Adipose tissue (tissue), 3 donors: Measurements from ENCODE around the gene HDAC5. TPM values are rescaled to one million over a fixed set of nuclear protein-coding genes. Genes with fewer than 3 reads are reported as not detected.
"Not testable (repeated sequence)": the region's sequence is repeated elsewhere in the genome, so short reads cannot be mapped to it uniquely, and the experiment has no call there.

Source experiments
- H3K27ac ChIP-seq: one replicate; pipeline ENCODE4 v1.5.1; 2013; ENCODE audit warnings: low read depth, low read length
- WGBS, 3 donors: extraction: QIAGEN DNeasy Blood & Tissue Kit; methylation state at CpG; one replicate each; pipeline ENCODE4 v1.1.7; 2013; 5-methylcytosine and 5-hydroxymethylcytosine counted together
- polyA plus RNA-seq, 3 donors: library from polyadenylated mRNA; stranded (reverse); fragments of 200-250 nt; gene quantifications; one replicate each; pipeline ENCODE4 v1.2.3, GENCODE V29; 2013
- donor health status: healthy with polysubstance abuse.
- donor health status: Bipolar disorder and iron deficiency.
- donor health status: healthy.

Gene HDAC5
- 10 to 100 TPM; 19.3 to 37.6 (median 34.1) TPM for polyA plus RNA-seq

GRCh38 chr17:44123356-44124117, at the start of gene HDAC5:
Gene HDAC5 (minus strand): TSS chr17:44123641. CDS start chr17:44117515, 6,126 bp downstream.
- H3K27ac ChIP-seq, result peak within 1 kb of the TSS; percentile 56

GRCh38 chr17:44171931-44172455, 48.6 kb upstream of the HDAC5 start:
- no peak overlapping the region for H3K27ac ChIP-seq
- 76 to 82% (median 80%) methylated on average over 17 of the region's 17 CpGs for WGBS, 3 donors

More at GRCh38 chr17:44123356-44124117, at the start of gene HDAC5:
- 0 to 1% (median 1%) methylated on average over 56 to 77 of the region's 78 CpGs for WGBS, 3 donors

DNA sequence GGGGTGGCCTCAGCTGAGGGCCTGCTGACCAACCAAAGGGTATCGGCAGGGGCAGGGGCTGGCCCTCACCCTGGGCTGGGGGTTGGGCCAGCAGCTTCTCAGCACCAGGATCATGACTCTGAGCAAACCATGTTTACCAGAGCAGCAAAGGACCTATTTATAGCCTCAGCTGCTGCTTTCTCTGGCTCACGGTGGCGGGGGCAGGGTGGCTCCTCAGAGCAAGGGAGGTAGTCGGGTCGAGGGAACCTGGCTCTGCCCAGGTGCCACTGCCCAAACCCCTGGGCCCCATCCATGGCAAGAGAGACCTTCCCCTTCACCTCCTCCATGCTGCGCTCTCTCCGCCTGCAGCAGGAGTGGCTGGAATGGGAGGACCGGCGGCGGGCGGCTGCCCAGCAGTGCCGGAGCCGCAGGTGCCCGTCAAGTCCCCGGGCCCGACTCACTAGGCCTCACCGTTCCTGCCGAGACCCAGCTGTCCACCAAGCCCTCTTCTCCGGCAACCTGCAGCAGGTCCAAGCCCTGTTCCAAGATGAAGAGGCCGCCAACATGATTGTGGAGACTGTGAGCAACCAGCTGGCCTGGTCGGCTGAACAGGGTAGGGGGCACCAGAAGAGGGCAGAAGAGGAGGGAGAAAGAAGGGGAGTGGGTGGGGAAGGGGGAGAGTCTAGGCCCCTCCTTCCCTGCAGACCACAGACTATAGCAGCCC, 47.2 kb upstream of the HDAC5 start, which contains the start of gene ASB16:
ASB16 (plus strand) TSS at position 206 of the 703 bp plus-strand sequence; CDS start at position 292, 86 bp downstream.
- 14 to 45% (median 31%) methylated on average over 19 to 21 of the region's 21 CpGs for WGBS, 3 donors
- no peak within 1 kb of the TSS for H3K27ac ChIP-seq

DNA sequence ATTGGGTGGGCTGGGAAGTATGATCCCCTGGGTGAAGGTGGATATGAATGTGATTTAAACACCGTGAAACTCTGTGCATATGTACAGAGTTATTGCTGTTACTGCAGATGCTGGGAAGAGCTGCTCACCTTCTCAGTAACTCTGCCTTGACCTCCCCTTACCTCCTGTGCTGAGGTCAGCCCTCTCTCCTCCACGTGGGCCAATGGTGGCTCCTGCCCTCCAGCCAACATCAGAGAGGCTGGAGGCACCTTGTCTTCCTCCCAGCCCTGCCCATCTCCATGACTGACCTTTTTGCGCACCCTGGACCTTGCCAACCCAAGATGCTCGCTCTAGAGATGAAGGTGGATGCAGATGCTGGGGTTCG, 46.7 kb upstream of the HDAC5 start:
- WGBS, 3 donors, result 44 to 66% (median 59%) methylated on average over 5 of the region's 5 CpGs
- H3K27ac ChIP-seq, result no peak overlapping the region

- WGBS, 3 donors, result 81 to 88% (median 85%) methylated on average over 7 of the region's 7 CpGs
- no peak overlapping the region for H3K27ac ChIP-seq
Measured at GRCh38 chr17:44167181-44167861, 43.9 kb upstream of the HDAC5 start.

GRCh38 chr17:44164476-44164875, 41.0 kb upstream of the HDAC5 start:
- 89 to 93% (median 93%) methylated on average over 1 of the region's 1 CpG for WGBS, 3 donors
- no peak overlapping the region for H3K27ac ChIP-seq

GRCh38 chr17:44159519-44160210, 36.2 kb upstream of the HDAC5 start:
- H3K27ac ChIP-seq, result no peak overlapping the region
- 84 to 92% (median 89%) methylated on average over 15 of the region's 15 CpGs for WGBS, 3 donors

GRCh38 chr17:44155488-44155887, 32.0 kb upstream of the HDAC5 start:
- WGBS, 3 donors, result 83 to 96% (median 83%) methylated on average over 2 of the region's 2 CpGs
- no peak overlapping the region for H3K27ac ChIP-seq

DNA sequence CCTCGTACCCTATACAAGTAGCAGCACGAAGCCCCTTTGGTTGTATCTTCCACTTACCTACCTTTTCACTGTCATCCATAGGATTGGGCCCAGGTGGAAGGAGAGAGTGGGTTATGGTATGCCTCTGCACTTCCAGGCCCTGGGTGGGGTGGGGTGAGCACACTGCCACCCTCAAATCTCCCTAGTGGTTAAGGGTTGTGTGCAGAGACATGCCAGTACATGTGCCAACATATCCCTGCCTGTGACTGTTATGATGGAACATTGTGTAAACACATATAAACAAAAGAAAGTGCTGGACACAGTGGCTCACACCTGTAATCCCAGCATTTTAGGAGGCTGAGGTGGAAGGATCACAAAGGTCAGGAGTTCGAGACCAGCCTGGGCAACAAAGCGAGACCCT, 29.4 kb upstream of the HDAC5 start:
- WGBS, 3 donors, result 97 to 99% (median 98%) methylated on average over 4 of the region's 4 CpGs
- H3K27ac ChIP-seq, result no peak overlapping the region

- 90 to 97% (median 94%) methylated on average over 4 of the region's 4 CpGs for WGBS, 3 donors
Measured at GRCh38 chr17:44149750-44150329, 26.4 kb upstream of the HDAC5 start.

DNA sequence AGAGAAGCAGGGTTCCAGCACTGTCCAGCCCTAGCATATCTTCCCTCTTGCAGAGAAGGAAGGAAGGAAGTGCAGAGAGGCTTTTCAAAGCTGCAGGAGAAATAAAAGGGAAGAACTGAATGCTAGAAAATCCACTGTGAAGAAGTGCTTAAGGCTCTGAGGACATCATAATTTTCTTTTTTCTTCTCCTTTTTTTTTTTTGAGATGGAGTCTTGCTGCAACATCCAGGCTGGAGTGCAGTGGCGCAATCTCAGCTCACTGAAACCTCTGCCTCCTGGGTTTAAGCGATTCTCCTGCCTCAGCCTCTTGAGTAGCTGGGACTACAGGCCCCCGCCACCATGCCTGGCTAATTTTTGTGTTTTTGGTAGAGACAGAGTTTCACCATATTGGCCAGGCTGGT, 25.6 kb upstream of the HDAC5 start:
- H3K27ac ChIP-seq, result not testable (repeated sequence)
- WGBS, 3 donors, result 64 to 96% (median 66%) methylated on average over 3 of the region's 3 CpGs

More at GRCh38 chr17:44149750-44150329, 26.4 kb upstream of the HDAC5 start:
- no peak overlapping the region for H3K27ac ChIP-seq

DNA sequence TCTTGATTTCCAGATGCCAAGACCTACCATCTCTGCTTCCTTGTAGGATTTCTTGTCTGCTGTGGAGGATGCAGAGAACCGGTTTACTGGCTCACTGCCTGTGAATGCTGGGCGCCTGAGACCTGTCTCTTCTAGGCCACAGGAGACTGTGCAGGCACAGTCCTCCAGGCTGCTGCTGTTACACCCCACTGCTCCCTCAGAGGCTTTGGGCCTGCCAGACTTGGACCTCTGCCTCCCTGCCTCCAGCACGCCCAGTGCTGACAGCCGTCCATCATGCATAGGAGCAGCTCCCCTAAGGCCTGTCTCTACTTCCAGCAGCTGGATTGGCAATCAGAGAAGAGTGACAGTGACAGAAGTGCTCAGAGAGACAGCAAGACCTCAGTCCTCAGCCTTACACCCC, 24.4 kb upstream of the HDAC5 start:
- H3K27ac ChIP-seq, result no peak overlapping the region
- 81 to 92% (median 81%) methylated on average over 4 of the region's 4 CpGs for WGBS, 3 donors

GRCh38 chr17:44146375-44147346, 23.2 kb upstream of the HDAC5 start:
- no peak overlapping the region for H3K27ac ChIP-seq
- WGBS, 3 donors, result 46 to 64% (median 58%) methylated on average over 2 of the region's 2 CpGs

GRCh38 chr17:44144966-44145739, 21.7 kb upstream of the HDAC5 start:
- WGBS, 3 donors, result 78 to 79% (median 79%) methylated on average over 7 of the region's 7 CpGs
- H3K27ac ChIP-seq, result no peak overlapping the region

DNA sequence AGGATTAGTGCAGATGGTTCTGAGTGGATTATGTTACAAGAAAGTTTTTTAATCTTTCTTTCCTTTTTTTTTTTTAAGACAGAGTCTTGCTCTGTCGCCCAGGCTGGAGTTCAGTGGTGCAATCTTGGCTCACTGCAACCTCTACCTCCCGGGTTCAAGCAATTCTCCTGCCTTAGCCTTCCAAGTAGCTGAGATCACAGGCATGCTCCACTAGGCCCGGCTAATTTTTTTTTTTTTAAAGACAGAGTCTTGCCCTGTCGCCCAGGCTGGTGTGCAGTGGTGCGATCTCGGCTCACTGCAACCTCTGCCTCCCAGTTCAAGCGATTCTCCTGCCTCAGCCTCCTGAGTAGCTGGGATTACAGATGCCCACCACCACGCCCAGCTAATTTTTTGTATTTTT, 20.5 kb upstream of the HDAC5 start:
- H3K27ac ChIP-seq, result not testable (repeated sequence)
- 79 to 92% (median 82%) methylated on average over 8 of the region's 8 CpGs for WGBS, 3 donors
